ENCODE results near the gene CPNE4.

CPNE4 gene

GRCh38 chr3:132016061-132017041, 18.5 kb downstream of the CPNE4 start:
- no peak for DNase-seq

- no peak for DNase-seq
Measured at GRCh38 chr3:132014105-132014504, 20.7 kb downstream of the CPNE4 start.

- no peak for DNase-seq
Measured at GRCh38 chr3:132009241-132009640, 25.6 kb downstream of the CPNE4 start.

GRCh38 chr3:132008837-132009236, 26.0 kb downstream of the CPNE4 start:
- DNase-seq, result no peak

GRCh38 chr3:132007617-132008016, 27.2 kb downstream of the CPNE4 start:
- no peak for DNase-seq

GRCh38 chr3:132006605-132007204, 28.1 kb downstream of the CPNE4 start:
- peak; percentile 64 to 68 for DNase-seq

- DNase-seq, result no peak
Measured at GRCh38 chr3:132004571-132004970, 30.2 kb downstream of the CPNE4 start.

GRCh38 chr3:132003685-132004084, 31.1 kb downstream of the CPNE4 start:
- no peak for DNase-seq

- DNase-seq, result no peak
Measured at GRCh38 chr3:132001999-132002398, 32.8 kb downstream of the CPNE4 start.

- DNase-seq, result no peak
Measured at GRCh38 chr3:132001036-132001435, 33.8 kb downstream of the CPNE4 start.

GRCh38 chr3:131998027-131998426, 36.8 kb downstream of the CPNE4 start:
- no peak for DNase-seq

GRCh38 chr3:131995891-131996290, 38.9 kb downstream of the CPNE4 start:
- no peak for DNase-seq

GRCh38 chr3:131989318-131989717, 45.5 kb downstream of the CPNE4 start:
- DNase-seq, result no peak

GRCh38 chr3:131988209-131988608, 46.6 kb downstream of the CPNE4 start:
- no peak for DNase-seq

GRCh38 chr3:131983689-131984088, 51.1 kb downstream of the CPNE4 start:
- no peak for DNase-seq

- peak in 1 of 2 donors; percentile 64 for DNase-seq
Measured at GRCh38 chr3:131981323-131981722, 53.5 kb downstream of the CPNE4 start.

- DNase-seq, result no peak
Measured at GRCh38 chr3:131976448-131976847, 58.4 kb downstream of the CPNE4 start.

- DNase-seq, result no peak
Measured at GRCh38 chr3:131975047-131975446, 59.8 kb downstream of the CPNE4 start.

- no peak for DNase-seq
Measured at GRCh38 chr3:131973731-131974130, 61.1 kb downstream of the CPNE4 start.

GRCh38 chr3:131972550-131972949, 62.3 kb downstream of the CPNE4 start:
- no peak for DNase-seq

GRCh38 chr3:131972091-131972490, 62.7 kb downstream of the CPNE4 start:
- DNase-seq, result no peak

GRCh38 chr3:131963442-131963841, 71.4 kb downstream of the CPNE4 start:
- peak in 1 of 2 donors; percentile 27 for DNase-seq

- DNase-seq, result peak in 1 of 2 donors; percentile 61
Measured at GRCh38 chr3:131962982-131963381, 71.8 kb downstream of the CPNE4 start.

- DNase-seq, result peak; percentile 72 to 78
Measured at GRCh38 chr3:131960324-131960723, 74.5 kb downstream of the CPNE4 start.
